ENCODE measurements around the gene TNIK. TPM values are rescaled to one million over a fixed set of nuclear protein-coding genes. Genes with fewer than 3 reads are reported as not detected.

Gene TNIK
- total and polyA plus RNA-seq, 2 experiments from 2014 or later = 14.6 to 34.3 TPM

DNA sequence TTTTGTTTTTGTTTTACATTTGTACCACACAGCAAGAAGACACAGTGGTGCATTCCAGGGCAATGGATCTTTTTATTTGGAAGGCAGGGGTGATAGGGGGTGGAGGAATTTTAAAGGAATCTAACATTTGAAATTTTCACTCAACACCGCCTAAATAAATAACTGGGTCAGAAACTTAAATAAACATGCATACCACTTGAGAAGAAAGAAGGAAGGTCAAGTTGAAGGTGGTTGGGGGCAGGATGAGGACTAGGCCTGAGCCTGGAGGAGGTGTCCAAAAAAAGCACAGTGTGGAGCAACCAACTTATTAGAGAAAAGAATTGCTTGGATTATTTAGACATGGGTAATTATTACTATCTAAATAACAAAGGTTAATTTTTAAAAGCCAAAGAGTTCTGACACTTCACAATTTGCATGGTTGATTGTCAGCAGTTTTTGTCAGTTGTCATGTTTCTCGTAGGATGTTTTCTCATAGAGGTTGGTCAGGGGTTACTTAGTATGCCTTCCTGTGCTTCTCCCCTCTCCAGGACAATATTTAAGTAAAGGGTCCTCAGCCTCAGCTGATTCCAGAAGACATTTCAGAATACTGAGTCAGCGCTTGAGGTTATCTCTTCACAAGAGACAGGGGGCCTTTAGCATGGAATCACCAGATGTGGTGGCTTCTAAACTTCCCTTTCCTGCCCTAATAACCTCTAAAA lies 260.0 kb downstream of the TNIK start:
- Histone ChIP-seq H3F3A (replicated peaks; ENCODE audit: low read depth) (no peaks in the 10 kb centered on the region), H3K36me3 (ENCODE audit: insufficient read depth) (no peaks in the 10 kb centered on the region), H3K27ac (ENCODE audit: low read depth) (no peak overlapping the region), H3K79me2 (replicated peaks; ENCODE audit: insufficient read depth) (no peaks in the 10 kb centered on the region; the same call in 1 of the 2 replicates), H3K9me2 (ENCODE audit: insufficient read depth) (no peaks in the 10 kb centered on the region), H3K27me3 (ENCODE audit: insufficient read depth) (no peaks in the 10 kb centered on the region), H3K4me1 (ENCODE audit: insufficient read depth) (0 out of 2 replicates have a peak, but pooled peaks cover 12% of the 10 kb centered on the region), H4K20me1 (replicated peaks; ENCODE audit: insufficient read depth) (no peaks in the 10 kb centered on the region), H2AFZ (no peak overlapping the region), H3K4me2 (no peak overlapping the region), H3K4me3 (no peak overlapping the region)
- H3K27me3 Mint-ChIP-seq (ENCODE audit: insufficient read depth, low read depth, poor library complexity) = peaks cover 5% of the 10 kb centered on the region
- H3K4me1 Mint-ChIP-seq = peaks cover 15% of the 10 kb centered on the region
- no peak overlapping the region for H3K27ac Mint-ChIP-seq
- H3K4me3 Mint-ChIP-seq = no peak overlapping the region
- H3K9me3 Mint-ChIP-seq = no peaks in the 10 kb centered on the region
- ATAC-seq = no peak
- TF ChIP-seq, protein P1, sequence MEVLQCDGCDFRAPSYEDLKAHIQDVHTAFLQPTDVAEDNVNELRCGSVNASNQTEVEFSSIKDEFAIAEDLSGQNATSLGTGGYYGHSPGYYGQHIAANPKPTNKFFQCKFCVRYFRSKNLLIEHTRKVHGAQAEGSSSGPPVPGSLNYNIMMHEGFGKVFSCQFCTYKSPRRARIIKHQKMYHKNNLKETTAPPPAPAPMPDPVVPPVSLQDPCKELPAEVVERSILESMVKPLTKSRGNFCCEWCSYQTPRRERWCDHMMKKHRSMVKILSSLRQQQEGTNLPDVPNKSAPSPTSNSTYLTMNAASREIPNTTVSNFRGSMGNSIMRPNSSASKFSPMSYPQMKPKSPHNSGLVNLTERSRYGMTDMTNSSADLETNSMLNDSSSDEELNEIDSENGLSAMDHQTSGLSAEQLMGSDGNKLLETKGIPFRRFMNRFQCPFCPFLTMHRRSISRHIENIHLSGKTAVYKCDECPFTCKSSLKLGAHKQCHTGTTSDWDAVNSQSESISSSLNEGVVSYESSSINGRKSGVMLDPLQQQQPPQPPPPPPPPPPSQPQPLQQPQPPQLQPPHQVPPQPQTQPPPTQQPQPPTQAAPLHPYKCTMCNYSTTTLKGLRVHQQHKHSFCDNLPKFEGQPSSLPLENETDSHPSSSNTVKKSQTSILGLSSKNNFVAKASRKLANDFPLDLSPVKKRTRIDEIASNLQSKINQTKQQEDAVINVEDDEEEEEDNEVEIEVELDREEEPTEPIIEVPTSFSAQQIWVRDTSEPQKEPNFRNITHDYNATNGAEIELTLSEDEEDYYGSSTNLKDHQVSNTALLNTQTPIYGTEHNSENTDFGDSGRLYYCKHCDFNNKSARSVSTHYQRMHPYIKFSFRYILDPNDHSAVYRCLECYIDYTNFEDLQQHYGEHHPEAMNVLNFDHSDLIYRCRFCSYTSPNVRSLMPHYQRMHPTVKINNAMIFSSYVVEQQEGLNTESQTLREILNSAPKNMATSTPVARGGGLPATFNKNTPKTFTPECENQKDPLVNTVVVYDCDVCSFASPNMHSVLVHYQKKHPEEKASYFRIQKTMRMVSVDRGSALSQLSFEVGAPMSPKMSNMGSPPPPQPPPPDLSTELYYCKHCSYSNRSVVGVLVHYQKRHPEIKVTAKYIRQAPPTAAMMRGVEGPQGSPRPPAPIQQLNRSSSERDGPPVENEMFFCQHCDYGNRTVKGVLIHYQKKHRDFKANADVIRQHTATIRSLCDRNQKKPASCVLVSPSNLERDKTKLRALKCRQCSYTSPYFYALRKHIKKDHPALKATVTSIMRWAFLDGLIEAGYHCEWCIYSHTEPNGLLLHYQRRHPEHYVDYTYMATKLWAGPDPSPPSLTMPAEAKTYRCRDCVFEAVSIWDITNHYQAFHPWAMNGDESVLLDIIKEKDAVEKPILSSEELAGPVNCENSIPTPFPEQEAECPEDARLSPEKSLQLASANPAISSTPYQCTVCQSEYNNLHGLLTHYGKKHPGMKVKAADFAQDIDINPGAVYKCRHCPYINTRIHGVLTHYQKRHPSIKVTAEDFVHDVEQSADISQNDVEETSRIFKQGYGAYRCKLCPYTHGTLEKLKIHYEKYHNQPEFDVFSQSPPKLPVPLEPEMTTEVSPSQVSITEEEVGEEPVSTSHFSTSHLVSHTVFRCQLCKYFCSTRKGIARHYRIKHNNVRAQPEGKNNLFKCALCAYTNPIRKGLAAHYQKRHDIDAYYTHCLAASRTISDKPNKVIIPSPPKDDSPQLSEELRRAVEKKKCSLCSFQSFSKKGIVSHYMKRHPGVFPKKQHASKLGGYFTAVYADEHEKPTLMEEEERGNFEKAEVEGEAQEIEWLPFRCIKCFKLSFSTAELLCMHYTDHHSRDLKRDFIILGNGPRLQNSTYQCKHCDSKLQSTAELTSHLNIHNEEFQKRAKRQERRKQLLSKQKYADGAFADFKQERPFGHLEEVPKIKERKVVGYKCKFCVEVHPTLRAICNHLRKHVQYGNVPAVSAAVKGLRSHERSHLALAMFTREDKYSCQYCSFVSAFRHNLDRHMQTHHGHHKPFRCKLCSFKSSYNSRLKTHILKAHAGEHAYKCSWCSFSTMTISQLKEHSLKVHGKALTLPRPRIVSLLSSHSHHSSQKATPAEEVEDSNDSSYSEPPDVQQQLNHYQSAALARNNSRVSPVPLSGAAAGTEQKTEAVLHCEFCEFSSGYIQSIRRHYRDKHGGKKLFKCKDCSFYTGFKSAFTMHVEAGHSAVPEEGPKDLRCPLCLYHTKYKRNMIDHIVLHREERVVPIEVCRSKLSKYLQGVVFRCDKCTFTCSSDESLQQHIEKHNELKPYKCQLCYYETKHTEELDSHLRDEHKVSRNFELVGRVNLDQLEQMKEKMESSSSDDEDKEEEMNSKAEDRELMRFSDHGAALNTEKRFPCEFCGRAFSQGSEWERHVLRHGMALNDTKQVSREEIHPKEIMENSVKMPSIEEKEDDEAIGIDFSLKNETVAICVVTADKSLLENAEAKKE (CRISPR knock-in tag; IDR thresholded peaks at IDR 0.05) = no peak
- TF ChIP-seq POLR2AphosphoS5 (IDR thresholded peaks at IDR 0.05; ENCODE audit: low read depth) (no peak), JUNB (IDR thresholded peaks at IDR 0.05; ENCODE audit: unreplicated experiment) (no peak)
- peaks cover 3% of the 10 kb centered on the region; the same call in 2 of the 3 replicates for H3K36me3 Mint-ChIP-seq (ENCODE audit: low read depth)
- no peak for DNase-seq (ENCODE audit: low spot score)

DNA sequence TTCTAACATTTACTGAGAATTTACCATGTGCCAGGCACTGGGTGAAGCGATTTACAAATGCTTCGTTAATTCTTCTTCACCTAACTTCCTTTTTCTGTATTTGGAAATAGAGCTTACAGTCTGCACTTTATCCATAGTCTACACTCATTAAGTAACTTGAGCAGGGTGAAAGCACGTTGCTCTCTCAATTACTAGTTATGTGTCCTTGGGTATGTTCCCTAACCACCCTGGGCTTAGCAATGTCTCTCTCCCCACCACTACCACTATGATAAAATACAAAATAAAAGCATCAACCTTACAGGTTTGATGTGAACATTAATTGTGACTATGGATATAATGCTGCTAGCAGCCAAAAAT lies 260.8 kb downstream of the TNIK start:
- Histone ChIP-seq H2AFZ (no peak overlapping the region), H3K4me3 (no peak overlapping the region), H4K20me1 (replicated peaks; ENCODE audit: insufficient read depth) (no peaks in the 10 kb centered on the region), H3K9me2 (ENCODE audit: insufficient read depth) (no peaks in the 10 kb centered on the region), H3K79me2 (replicated peaks; ENCODE audit: insufficient read depth) (no peaks in the 10 kb centered on the region; the same call in 1 of the 2 replicates), H3K4me1 (ENCODE audit: insufficient read depth) (0 out of 2 replicates have a peak, but pooled peaks cover 12% of the 10 kb centered on the region), H3K36me3 (ENCODE audit: insufficient read depth) (no peaks in the 10 kb centered on the region), H3K27ac (ENCODE audit: low read depth) (no peak overlapping the region), H3F3A (replicated peaks; ENCODE audit: low read depth) (no peaks in the 10 kb centered on the region), H3K4me2 (no peak overlapping the region), H3K27me3 (ENCODE audit: insufficient read depth) (no peaks in the 10 kb centered on the region)
- TF ChIP-seq CTCF (conservative IDR thresholded peaks at IDR 0.05; ENCODE audit: low read depth in 2 of 2) (no peak), ZNF331 (CRISPR knock-in tag; IDR thresholded peaks at IDR 0.05; ENCODE audit: low read depth) (no peak), JUNB (IDR thresholded peaks at IDR 0.05; ENCODE audit: unreplicated experiment) (no peak)
- no peak for ATAC-seq
- no peak for DNase-seq (ENCODE audit: low spot score)
- Mint-ChIP-seq H3K27me3 (ENCODE audit: insufficient read depth, low read depth, poor library complexity) (peaks cover 5% of the 10 kb centered on the region), H3K9me3 (no peaks in the 10 kb centered on the region), H3K36me3 (ENCODE audit: low read depth) (no peaks in the 10 kb centered on the region), H3K4me3 (no peak overlapping the region), H3K4me1 (peaks cover 12% of the 10 kb centered on the region), H3K27ac (no peak overlapping the region)
